Measurements from ENCODE around the gene MSI2. TPM values are rescaled to one million over a fixed set of nuclear protein-coding genes. Genes with fewer than 3 reads are reported as not detected.

Gene MSI2
- total RNA-seq, 1 donor from 2014 or later = 23.1 TPM

- DNase-seq (ENCODE audit: low spot score) = no peak
- peaks cover 4% of the 10 kb centered on the region for H3K4me1 Mint-ChIP-seq (ENCODE audit: low read depth)
- no peak overlapping the region for H3K27ac Mint-ChIP-seq (ENCODE audit: unreplicated experiment)
- TF ChIP-seq, protein P1, sequence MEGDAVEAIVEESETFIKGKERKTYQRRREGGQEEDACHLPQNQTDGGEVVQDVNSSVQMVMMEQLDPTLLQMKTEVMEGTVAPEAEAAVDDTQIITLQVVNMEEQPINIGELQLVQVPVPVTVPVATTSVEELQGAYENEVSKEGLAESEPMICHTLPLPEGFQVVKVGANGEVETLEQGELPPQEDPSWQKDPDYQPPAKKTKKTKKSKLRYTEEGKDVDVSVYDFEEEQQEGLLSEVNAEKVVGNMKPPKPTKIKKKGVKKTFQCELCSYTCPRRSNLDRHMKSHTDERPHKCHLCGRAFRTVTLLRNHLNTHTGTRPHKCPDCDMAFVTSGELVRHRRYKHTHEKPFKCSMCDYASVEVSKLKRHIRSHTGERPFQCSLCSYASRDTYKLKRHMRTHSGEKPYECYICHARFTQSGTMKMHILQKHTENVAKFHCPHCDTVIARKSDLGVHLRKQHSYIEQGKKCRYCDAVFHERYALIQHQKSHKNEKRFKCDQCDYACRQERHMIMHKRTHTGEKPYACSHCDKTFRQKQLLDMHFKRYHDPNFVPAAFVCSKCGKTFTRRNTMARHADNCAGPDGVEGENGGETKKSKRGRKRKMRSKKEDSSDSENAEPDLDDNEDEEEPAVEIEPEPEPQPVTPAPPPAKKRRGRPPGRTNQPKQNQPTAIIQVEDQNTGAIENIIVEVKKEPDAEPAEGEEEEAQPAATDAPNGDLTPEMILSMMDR (IDR thresholded peaks at IDR 0.05) = no peak
- no peak overlapping the region for H3K4me3 Mint-ChIP-seq (ENCODE audit: unreplicated experiment)
- no peaks in the 10 kb centered on the region for H3K9me3 Mint-ChIP-seq (ENCODE audit: low read depth)
- H3K36me3 Mint-ChIP-seq (ENCODE audit: low read depth) = peaks cover 5% of the 10 kb centered on the region
- no peaks in the 10 kb centered on the region for H3K27me3 Mint-ChIP-seq (ENCODE audit: low read depth)
Measured at GRCh38 chr17:57542510-57542909, 286.2 kb downstream of the MSI2 start.

DNA sequence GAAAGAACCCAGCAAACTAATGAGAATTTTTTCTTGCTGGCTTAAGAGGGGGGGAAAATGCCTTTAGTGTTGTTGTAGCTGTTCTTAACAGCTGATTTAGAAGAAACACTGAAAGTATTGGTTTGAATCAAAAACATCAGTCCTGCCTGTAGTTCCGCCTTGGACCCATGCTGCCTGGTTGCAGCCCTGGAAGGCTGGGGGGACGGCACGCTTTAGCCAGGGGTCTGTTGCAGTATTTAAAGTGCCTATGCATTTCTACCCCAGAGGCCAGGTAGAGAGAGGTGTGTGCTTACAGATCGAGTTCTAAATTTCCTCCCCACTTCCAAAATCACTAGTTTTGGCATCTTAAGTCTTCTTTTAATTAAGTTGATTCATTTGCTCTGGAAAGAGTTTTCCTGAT is 286.9 kb downstream of the MSI2 start:
- TF ChIP-seq, protein P1 (IDR thresholded peaks at IDR 0.05) = no peak
- no peaks in the 10 kb centered on the region for H3K9me3 Mint-ChIP-seq (ENCODE audit: low read depth)
- H3K27ac Mint-ChIP-seq (ENCODE audit: unreplicated experiment) = no peak overlapping the region
- H3K4me1 Mint-ChIP-seq (ENCODE audit: low read depth) = no peaks in the 10 kb centered on the region
- no peaks in the 10 kb centered on the region for H3K27me3 Mint-ChIP-seq (ENCODE audit: low read depth)
- H3K4me3 Mint-ChIP-seq (ENCODE audit: unreplicated experiment) = no peak overlapping the region
- peaks cover 5% of the 10 kb centered on the region for H3K36me3 Mint-ChIP-seq (ENCODE audit: low read depth)
- no peak for DNase-seq (ENCODE audit: low spot score)

GRCh38 chr17:57544401-57544800 is 288.1 kb downstream of the MSI2 start:
- H3K27ac Mint-ChIP-seq (ENCODE audit: unreplicated experiment) = no peak overlapping the region
- H3K4me3 Mint-ChIP-seq (ENCODE audit: unreplicated experiment) = no peak overlapping the region
- DNase-seq (ENCODE audit: low spot score) = no peak
- peaks cover 5% of the 10 kb centered on the region for H3K36me3 Mint-ChIP-seq (ENCODE audit: low read depth)
- no peaks in the 10 kb centered on the region for H3K27me3 Mint-ChIP-seq (ENCODE audit: low read depth)
- H3K4me1 Mint-ChIP-seq (ENCODE audit: low read depth) = peaks cover 3% of the 10 kb centered on the region
- TF ChIP-seq, protein P1 (IDR thresholded peaks at IDR 0.05) = no peak
- H3K9me3 Mint-ChIP-seq (ENCODE audit: low read depth) = no peaks in the 10 kb centered on the region

DNA sequence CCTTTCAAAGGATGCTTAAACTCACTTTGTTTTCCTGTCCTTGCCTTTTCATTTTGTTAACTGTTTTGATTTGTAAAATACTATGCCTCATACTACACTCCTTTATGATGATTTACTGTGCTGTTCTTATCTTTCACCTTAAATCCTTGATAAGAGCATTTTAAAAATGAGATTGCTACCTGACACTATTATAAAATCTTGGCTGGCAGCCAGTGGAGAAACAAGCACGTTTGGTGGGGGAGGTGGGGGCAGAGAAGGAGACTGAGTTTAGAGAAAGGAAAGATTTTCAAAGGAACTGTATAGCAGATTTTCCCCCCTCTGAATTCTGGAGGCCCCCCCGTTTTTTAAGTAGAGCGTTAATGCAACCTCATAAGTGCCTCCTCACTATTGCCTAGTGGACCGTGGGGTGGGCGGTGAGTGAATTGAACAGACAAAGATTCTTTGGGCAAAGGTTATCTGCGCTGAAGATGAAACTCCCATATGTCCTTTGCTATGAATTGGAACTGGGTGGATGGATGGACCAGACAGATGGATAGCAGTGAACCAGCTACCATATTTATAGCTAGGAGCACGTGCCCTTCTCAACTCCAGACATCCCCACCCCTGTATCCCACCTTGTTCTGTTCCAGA is 288.6 kb downstream of the MSI2 start:
- Mint-ChIP-seq H3K4me3 (ENCODE audit: unreplicated experiment) (no peak overlapping the region), H3K9me3 (ENCODE audit: low read depth) (no peaks in the 10 kb centered on the region)
- no peak for DNase-seq (ENCODE audit: low spot score)

GRCh38 chr17:57545731-57546342 is 289.5 kb downstream of the MSI2 start:
- H3K27ac Mint-ChIP-seq (ENCODE audit: unreplicated experiment) = no peak overlapping the region

More for the DNA sequence above, 288.6 kb downstream of the MSI2 start:
- Mint-ChIP-seq H3K27me3 (ENCODE audit: low read depth) (no peaks in the 10 kb centered on the region), H3K27ac (ENCODE audit: unreplicated experiment) (no peak overlapping the region), H3K36me3 (ENCODE audit: low read depth) (peaks cover 5% of the 10 kb centered on the region), H3K4me1 (ENCODE audit: low read depth) (peaks cover 3% of the 10 kb centered on the region)
- TF ChIP-seq, protein P1 (IDR thresholded peaks at IDR 0.05) = no peak

More at GRCh38 chr17:57545731-57546342, 289.5 kb downstream of the MSI2 start:
- no peak for DNase-seq (ENCODE audit: low spot score)
- TF ChIP-seq, protein P1 (IDR thresholded peaks at IDR 0.05) = no peak
- Mint-ChIP-seq H3K36me3 (ENCODE audit: low read depth) (peaks cover 4% of the 10 kb centered on the region), H3K27me3 (ENCODE audit: low read depth) (no peaks in the 10 kb centered on the region), H3K4me1 (ENCODE audit: low read depth) (peaks cover 3% of the 10 kb centered on the region), H3K9me3 (ENCODE audit: low read depth) (no peaks in the 10 kb centered on the region), H3K4me3 (ENCODE audit: unreplicated experiment) (no peak overlapping the region)

Measured in chondrocyte (in vitro differentiated cells).